GM18858 (cell line): ENCODE data around the gene MAML3.

Experiments used
- ATAC-seq: cut with Tn5 transposase; IDR thresholded peaks from one replicate; pipeline ENCODE4 v1.9.1; 2021; ENCODE audit not compliant: unreplicated experiment

MAML3 gene

DNA sequence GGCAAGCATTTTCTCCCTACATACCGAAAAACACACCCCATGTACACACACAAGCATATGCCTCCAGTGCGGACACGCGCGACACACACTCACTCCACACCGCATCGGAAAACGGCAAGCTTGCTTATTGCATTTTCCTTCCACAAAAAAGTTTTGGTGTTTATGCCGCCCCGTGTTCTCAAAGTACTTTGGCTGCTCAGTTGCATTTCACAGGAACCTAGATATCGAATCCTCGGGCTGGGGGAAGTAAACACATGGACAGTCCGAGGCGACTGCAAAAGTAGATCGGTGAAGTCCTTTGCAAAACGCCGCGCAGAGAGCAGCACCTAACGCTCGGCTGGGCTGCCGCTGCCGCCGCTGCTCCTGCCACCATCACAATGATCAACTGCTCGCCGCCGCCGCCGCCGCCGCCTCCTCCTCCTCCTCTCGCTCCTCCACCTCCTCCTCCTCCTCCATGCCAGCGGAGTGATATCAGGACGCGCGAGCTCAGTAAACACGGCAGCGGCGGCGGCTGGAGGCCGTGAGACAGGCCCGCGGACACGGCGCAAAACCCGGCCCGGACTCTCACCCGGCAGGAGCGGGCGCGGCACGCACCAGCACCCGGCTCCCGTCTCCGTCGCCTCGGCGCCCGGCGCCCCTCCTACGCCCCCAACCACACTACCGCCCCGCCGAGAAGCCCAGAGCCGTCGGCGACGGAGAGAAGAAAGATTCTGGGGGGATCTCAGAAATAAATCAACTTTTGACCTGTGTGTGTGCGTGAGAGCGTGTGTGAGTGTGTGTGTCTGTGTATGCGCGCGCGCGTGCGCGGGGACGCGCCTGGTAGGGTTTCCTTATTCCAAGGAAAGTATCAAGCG lies at the start of gene MAML3:
TSS of gene MAML3 (minus strand) at position 467 of the 854 bp plus-strand sequence. CDS start 857 bp downstream, outside the sequence.
- ATAC-seq: no peak

DNA sequence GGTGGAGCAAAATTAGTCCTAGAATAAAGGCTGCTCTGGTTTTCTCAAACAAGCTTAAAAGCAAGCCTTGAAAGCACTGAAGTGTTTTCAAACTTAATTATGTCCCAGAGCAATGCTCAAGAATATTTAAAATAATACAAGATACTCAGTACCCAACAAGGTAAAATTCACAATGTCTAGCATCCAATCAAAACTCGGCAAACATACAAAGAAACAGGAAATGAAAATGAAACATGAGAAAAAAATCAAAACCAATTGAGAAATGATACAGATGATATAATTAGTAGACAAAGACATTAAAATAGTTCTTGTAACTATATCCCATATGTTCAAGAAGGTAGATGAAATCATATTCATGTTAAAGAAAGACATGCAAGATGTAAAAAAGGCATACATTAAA lies 45.0 kb upstream of the MAML3 start:
- no peak for ATAC-seq

DNA sequence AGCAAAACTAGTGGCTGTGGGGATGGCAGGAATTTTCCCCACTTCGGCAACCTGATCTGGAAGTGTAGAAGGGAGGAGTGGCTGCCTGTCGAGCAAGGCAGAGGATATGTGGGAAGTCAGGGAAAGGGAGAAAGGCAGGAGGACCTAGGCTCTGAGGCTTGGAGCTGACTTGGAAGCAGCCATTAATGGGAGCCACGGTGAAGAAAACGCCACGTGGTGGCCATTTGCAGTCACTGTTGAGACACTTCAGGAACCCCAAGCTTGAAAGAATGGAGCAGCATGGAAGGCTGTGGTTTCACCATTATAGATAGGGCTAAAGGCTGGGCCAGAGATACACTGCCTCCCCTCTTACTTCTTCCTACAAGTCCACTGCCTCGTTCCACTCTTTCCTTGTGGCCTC lies 41.8 kb upstream of the MAML3 start:
- no peak for ATAC-seq

DNA sequence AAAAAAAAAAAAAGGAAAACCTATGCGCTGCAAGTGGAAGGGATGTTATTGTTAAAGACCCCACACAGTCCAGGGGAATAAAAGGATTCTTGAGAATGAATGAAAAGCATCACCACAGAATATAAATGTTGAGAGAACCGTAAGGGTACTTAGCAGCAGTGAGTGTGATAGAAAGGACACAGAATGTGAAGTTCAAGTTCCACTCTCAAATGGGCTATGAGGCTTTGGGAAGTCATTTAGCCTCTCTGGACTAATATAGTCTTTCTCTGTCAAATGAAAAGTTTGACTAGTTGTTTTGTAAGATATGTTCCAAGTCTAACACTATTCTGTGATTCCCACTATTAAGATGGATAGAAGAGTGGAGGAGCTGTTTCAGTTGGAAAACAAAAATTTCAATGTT lies 35.8 kb upstream of the MAML3 start:
- ATAC-seq: no peak

DNA sequence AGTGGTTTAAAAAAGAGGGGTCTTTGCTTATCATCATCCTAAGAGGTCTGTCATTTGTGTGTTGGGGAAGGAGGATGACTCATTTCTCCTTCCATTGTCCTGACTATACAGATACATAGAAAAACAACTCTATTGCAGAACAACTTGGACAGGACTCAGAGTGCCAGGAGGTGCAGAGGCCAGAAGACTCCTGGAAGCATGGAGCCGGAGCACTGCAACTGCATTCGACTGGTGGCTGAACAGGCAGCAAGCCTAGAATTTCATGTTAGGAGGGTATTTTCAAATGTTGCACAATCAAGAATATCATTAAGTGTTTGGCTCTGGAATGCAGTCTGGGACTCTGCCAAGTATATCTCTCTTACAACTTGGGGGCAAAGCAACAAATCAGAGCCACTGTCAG lies 35.0 kb upstream of the MAML3 start:
- ATAC-seq: no peak

DNA sequence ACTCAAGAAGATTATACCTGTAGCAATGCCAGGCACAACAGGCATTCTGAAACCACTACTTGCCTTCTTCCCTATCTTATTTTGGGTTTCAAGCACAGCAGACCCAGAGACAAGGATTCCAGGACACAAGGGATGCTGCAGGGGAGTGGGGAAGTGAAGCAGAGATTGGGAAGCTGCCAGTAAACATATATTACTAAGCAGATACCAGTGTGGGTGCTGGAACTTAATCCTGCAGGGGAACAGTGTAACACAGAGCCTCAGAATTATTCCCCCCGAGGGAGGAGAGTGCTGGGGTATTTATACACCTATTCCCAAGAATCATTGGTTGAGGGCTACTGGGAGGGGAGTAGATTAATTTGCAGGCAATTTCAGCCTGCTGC lies 33.3 kb upstream of the MAML3 start:
- ATAC-seq: no peak

DNA sequence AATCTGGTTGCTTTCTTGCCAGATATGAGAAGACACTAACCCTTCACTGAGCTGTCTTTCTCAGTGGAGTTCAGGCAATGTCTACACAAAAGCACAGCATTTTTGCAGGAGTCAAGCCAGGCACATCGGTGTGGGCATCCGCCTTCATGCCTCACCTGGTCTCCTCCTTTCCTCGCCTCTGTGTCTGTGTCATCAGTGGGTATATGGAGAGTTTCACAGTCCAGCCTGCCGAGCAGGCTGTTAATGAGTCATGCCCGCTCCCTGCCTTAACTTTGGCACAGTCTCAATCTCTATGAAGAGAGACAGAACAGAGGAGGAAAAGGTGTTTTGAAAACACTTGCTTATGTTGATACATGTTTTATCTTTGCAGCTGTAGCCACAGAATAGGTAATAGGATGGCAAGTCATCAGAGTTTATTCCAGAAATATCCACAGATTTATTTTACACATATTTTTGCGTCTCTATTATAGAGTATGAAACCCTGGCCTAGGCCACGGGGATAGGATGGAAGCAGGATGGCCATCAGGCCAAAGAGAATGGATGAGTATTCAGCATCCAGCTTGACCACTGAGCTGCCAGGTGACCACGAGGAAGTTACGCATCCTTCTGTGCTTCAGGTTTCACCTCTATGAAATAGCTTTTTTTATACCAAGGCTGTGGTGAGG lies 32.8 kb upstream of the MAML3 start:
- ATAC-seq: no peak

DNA sequence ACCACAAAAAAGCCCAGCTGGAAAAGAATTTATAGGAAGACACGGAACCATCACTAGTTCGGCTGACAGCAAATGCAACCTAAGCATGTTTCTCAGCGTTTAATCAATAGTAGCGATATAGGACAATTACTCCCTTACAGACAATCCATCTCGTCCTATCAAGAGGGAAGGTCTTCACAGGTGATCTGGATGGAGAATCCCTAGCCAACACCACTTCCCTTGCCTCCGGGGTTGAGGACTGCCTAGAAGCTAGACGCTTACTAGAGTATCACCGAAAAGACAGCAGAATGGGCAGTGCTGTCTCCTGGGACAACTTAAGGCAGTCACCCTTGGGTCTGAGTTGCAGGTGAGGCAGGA lies 32.1 kb upstream of the MAML3 start:
- no peak for ATAC-seq

DNA sequence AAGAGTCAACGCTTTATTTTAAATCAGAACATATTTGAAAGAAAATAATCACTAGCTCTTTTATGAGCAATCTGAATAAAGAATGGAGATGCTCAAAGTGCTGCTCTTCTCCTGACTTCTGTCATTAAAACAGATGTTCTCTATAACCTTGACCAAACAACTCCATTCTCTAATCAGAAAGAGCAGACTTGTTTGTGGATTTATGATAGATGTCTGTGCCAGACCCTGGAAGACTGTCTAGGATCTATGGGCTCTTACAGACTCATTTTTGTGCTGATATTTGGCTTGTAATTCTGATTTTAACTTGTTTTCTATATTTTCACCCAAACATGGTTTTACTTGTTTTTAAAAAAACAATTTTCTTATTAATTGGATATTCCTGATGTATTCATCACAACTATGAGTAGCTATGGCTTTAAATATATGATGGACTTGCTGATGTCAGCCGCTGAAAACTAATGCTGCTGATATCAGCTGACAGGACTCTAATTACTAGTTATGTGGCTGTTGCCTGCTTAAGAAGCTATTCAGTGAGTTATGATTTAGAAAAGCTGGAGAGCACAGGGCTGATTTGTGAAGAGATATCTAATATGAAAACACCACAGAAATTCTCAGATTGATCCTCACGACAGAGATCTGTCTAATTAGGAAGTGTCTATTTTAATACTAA lies 31.6 kb upstream of the MAML3 start:
- ATAC-seq: no peak

DNA sequence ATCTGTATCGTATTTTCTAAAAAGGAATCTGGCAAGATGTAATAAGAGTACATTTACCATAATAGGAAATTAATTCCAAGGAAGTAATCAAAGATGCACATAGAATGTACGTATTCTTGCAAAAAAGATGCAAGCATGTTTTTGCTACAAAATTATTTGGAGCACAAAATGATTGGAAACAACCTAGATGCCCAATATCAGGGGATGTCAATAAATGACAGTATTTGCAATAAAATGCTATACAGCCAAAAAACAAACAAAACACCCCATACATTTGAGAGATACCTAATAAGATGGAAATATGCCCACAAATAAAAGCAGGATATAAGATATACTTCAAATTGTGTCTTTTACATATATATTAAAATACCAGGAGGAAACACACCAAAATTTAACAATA lies 29.3 kb upstream of the MAML3 start:
- no peak for ATAC-seq

DNA sequence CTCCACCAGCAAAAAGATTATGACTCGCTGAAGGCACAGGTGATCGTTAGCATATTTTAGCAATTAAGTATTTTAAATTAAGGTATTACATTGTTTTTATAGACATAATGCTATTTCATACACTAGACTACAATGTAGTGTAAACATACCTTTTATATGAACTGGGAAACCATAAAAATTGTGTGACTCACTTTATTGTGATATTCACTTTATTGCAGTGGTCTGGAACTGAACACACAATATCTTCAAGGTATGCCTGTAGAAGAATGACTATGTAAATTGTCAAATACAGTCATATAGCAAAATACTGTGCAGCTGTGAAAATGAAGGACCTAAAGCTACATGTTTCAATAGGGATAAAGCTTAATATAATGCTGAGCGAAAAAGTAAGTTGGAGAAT lies 26.6 kb upstream of the MAML3 start:
- no peak for ATAC-seq

DNA sequence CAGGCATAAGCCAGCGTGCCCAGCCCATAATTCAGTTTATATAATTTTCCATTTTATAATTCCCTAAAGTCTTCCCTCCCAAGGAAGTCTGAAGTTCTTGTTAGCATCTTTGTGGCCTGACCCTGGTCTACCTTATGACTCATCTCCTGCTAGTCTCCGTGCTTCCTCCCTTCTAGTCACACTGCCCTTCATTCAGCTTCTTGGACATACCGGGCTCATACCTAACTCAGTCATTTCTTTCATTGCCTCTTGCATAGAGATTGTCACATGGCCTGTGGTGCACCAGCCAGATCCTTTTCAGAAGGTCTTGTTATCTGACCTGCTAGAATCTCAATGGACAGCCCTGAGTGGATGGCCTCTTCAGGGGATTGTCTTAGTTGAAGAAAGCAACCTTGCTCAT lies 22.8 kb upstream of the MAML3 start:
- ATAC-seq: no peak

DNA sequence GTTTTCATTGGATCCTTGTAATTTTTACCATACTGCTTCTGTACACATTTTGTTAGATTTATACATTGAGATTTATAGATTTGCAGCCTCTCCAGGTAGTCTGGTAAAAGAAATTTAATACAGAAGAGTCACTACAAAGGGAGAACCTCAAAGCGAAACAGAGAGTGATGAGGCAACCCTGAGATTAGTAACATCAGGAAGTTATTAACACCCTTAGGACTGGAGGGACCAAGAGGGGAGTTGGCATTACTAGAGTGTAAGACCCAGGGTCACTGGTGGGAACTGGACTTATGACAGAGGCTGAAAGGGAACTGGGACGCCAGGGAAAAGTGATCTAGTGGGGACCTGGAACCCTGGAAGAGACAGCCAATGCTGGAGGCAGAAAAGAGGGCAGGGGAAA lies 20.6 kb upstream of the MAML3 start:
- ATAC-seq: no peak

DNA sequence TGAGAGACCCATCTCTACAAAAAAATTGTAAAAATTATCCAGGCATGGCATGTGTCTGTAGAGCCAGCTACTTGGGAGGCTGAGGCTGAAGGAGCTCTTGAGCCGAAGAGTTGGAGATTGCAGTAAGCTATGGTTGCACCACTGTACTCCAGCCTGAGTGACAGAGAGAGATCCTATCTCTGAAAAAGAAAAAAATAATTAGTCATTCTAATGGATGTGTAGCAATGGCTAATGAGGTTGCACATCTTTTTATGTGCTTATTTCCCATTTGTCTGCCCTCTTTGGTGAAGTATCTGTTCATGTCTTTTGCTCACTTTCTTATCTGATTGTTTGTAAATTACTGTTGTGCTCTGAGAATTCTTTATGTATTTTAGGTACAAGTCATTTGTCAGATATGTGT lies 19.0 kb upstream of the MAML3 start:
- no peak for ATAC-seq

DNA sequence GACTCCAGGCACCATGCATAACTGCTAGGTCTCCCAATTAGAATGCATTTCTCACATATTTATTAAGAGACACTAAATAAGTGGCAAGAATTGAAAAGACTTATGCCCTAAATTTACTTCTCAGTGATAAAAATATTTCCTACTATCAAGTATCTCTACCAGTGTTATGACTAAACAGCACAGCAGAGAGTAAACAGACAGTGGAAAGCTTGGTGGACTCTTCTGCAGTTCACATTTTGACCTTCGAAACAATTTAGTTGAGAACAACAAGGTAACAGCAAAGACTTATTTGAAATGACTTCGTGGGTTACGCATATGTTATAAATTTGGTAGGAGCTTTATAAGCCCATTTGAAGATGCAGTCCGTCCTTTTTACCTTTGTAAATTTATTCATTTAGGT lies 16.3 kb upstream of the MAML3 start:
- ATAC-seq: no peak

DNA sequence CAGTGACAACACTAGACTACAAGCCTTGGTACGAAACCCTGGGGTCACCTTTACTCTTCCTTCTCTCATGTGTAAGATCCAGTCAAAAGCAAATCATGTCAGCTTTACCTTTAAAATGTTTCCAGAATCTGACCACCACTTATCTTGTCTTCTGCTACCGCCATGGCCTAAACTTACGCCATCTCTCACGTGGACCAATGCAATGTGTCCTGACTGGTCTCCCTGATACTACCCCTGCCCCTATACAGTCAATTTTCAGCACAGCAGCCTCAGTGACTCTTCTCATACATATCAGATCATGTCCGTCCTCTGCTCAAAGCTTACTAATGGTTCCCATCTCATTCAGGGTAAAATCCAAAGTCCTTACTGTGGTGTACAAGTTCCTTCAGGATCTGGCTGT lies 15.0 kb upstream of the MAML3 start:
- ATAC-seq: no peak

DNA sequence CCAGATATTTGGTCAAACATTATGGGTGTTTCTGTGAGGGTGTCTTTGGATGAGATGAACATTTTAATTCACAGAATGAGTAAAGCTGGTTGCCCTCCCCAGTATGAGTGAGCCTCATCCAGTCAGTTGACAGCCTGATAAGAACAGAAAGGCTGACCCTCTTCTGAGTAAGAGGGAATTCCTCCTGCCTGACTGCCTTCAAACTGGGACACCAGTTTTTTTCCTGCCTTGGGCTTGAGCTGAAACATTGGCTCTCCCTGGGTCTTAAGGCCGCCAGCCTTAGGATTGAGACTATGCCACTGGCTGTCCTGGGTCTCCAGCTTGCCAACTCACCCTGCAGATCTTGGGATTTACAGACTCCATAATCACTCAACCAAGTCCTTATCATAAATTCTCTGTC lies 14.5 kb upstream of the MAML3 start:
- ATAC-seq: no peak

DNA sequence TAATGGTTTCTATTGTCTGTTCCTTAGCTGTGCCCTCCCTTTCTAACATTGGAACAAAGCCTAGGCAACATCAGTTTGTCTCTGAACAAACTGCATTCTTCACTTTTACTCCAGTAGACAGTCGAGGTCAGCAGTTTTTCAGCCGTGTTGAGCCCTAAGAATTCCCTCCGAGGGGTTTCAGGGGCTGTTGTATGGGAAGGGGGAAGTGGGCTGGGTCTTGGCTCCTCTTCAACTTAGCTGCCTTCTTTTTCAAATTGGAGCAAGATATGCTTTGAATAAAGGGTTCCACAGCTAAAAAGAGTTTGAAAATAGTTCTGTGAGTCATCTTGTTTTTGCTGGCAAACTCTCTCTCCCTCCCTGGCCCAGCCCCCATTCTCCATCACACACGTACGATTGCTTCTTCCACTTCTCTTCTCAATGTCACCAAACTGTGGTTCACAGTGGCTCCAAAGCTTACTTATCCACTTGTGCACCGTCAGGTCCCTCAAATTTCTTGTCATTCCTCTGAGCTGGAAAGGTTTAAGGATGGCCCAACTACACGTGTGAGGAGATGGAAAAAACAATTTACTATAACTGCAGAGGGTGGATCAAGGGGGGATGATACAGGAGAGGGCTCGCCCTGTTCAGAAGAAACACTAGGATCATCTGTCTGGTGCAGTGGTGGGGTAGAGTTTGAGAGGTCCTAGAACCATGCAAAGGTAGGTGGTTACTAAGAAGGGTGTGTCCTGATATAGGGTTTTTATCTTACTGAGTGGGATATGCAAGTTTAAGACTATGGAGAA lies 9.2 kb upstream of the MAML3 start:
- ATAC-seq: no peak

DNA sequence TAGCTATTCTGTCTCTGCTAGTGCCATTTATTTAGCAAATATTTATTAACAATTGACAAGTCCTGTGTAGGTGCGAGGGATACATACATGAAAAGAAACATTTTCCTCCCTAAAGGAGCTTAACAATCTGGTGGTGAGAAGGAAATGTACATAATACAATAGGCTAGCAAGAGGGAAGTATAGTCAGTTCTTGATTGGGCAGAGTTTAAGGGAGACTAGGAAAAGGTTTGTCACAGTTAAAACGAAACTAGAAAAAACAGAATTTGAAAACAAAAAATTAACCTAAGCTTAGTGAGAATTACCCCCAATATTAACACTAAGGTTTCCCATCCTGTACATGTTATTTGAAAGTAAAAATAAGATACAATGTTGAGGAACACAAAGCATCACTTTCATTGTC lies 8.6 kb upstream of the MAML3 start:
- ATAC-seq: no peak

DNA sequence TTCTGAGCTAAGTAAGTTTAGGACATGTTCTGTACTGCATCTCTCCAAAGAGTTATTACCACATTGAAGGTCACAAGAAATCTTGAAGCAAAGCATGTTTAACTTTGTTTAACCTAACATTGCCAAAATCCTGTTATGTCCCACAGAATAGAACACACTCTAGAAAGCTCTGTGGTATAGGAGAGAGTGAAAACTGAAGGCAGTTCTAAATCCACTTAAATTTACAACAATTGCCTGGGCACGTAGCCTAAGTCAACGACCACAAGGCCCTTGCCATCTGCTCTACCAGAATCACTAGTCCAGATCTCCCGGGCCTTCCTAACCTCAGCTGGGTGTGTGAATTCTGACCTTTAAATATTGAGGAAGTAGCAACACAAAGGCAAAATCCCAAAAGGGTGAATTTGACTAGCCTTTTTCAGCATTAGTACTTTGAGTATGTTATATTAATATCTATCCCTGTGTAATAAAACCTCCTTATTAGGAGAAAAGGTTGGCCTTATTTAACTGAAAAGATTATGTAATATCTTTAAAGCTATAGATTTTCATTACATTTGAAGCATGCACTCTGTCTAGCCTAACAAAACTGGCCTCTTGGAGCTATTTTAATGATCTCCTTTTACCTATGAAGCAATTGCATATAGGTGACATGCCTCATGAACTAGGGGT lies 4.5 kb upstream of the MAML3 start:
- no peak for ATAC-seq

DNA sequence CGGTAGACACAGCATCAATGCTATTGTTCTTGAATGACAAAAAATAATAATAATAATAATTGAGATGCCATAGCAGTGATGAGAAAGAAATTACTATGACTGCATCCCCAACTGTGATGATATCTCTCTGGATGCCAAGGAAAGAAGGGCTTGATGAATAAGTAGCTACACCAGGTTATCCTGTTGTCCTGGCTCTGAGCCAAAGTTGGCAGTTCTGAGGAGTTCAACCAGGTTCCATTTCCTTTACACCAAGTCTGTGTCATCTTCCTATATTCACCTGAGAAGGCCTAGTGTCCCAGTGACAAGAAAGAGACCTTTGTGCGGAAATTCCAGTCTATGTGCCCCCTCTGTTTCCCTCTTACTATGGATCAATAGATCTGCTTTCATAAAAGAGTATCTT lies 3.4 kb upstream of the MAML3 start:
- no peak for ATAC-seq
